ENCODE data around the gene DOK7. TPM values are rescaled to one million over a fixed set of nuclear protein-coding genes. Genes with fewer than 3 reads are reported as not detected.

DOK7 gene
- total RNA-seq, 2 donors from 2014 or later, result 6.3 to 7.0 TPM

DNA sequence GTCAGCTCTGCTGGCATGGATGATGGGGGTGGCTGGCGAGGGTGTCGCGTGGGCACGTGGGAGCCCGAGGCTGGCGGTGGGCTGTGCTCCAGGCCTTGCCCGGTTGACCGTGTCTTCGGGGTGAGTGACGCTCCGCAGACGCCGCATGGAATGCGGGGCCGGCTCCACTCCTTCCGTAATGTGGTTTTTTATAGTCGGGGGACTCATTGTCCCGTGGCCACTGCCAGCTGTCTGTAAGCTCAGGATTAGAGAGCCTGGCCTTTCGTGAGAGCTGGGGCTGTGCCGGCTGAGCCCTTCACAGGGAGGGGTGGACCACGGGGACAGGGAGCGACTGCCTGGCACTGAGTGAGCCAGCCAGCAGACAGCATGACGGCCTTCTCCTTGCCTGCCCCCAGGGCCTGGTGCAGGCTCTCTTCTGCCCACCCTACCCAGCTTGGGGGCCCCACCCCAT is 20.4 kb downstream of the DOK7 start:
- Histone ChIP-seq H3K36me3 (replicated peaks in 1 of 2; ENCODE audit: insufficient read depth in 1 of 2, low read depth in 2 of 2) (no peaks in the 10 kb centered on the region), H3K27ac (peak overlapping the region in 1 of 4 donors; percentile 16), H3K9me3 (no peaks in the 10 kb centered on the region), H3K27me3 (no peaks in the 10 kb centered on the region), H3K4me1 (peaks cover 22% of the 10 kb centered on the region), H3K4me3 (no peak overlapping the region)
- TF ChIP-seq POLR2A (IDR thresholded peaks at IDR 0.05), result no peak
- TF ChIP-seq, protein P1, sequence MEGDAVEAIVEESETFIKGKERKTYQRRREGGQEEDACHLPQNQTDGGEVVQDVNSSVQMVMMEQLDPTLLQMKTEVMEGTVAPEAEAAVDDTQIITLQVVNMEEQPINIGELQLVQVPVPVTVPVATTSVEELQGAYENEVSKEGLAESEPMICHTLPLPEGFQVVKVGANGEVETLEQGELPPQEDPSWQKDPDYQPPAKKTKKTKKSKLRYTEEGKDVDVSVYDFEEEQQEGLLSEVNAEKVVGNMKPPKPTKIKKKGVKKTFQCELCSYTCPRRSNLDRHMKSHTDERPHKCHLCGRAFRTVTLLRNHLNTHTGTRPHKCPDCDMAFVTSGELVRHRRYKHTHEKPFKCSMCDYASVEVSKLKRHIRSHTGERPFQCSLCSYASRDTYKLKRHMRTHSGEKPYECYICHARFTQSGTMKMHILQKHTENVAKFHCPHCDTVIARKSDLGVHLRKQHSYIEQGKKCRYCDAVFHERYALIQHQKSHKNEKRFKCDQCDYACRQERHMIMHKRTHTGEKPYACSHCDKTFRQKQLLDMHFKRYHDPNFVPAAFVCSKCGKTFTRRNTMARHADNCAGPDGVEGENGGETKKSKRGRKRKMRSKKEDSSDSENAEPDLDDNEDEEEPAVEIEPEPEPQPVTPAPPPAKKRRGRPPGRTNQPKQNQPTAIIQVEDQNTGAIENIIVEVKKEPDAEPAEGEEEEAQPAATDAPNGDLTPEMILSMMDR (IDR thresholded peaks at IDR 0.05), result no peak
- WGBS, 2 donors, result 64 to 94% methylated on average over 19 to 23 of the region's 23 CpGs
- no peak for ATAC-seq
- intact Hi-C loops (cut with DNase I), result loop anchor here (2.0 kb wide), 1 partner anchor 139 kb away; no protein-coding TSS in a partner anchor
- DNase-seq, result no peak

- TF ChIP-seq, protein P1 (IDR thresholded peaks at IDR 0.05), result no peak
- TF ChIP-seq POLR2A (IDR thresholded peaks at IDR 0.05), result peak in 1 of 3 donors; percentile 14
- DNase-seq (peak in 3 of 4 donors; percentile 25 to 50 (median 39)), ATAC-seq (peak; percentile 39)
- intact Hi-C loops (cut with DNase I), result no loop called here
- 66 to 77% methylated on average over 15 to 43 of the region's 45 CpGs for WGBS, 2 donors
- Histone ChIP-seq H3K4me1 (peaks cover 22% of the 10 kb centered on the region), H3K4me3 (no peak overlapping the region), H3K27ac (peak overlapping the region in 1 of 4 donors; percentile 16), H3K27me3 (no peaks in the 10 kb centered on the region), H3K36me3 (replicated peaks in 1 of 2; ENCODE audit: insufficient read depth in 1 of 2, low read depth in 2 of 2) (no peaks in the 10 kb centered on the region), H3K9me3 (no peaks in the 10 kb centered on the region)
Measured at GRCh38 chr4:3484057-3484973, 21.2 kb downstream of the DOK7 start.

DNA sequence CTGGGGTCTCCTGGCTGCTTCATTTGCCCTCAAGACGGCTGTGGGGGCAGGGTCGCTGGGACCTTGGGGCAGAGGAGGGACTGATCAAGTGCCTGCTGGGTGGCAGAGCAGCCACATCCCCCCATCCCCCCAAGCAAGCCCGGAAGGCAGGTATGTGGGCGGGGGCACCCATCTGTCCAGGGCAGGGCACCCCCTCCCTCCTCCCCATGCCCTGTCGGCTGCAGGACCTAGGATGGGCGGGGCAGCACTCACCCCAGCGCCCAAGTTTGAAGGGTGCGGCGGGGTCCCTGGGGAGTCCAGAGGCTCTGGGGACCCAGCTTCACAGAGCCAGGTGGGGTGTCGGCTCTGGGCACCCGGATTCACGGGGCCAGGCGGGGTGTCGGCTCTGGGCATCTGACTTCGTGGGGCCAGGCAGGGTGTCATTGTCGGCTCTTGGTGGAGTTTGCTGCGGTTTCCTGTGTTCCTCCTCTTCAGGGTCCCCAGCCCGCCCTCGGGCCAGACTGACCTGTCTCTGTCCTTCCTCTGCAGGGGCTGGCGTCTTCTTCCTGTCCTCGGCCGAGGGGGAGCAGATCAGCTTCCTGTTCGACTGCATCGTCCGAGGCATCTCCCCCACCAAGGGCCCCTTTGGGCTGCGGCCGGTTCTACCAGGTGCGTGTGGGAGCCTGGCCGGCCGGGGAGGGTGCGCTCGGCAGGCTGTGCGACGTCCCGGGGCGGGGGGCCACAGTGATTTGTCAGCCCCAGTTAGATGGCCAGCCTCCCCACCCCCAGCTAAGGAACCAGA is 22.1 kb downstream of the DOK7 start:
- Histone ChIP-seq H3K27me3 (no peaks in the 10 kb centered on the region), H3K36me3 (replicated peaks in 1 of 2; ENCODE audit: insufficient read depth in 1 of 2, low read depth in 2 of 2) (no peaks in the 10 kb centered on the region), H3K9me3 (no peaks in the 10 kb centered on the region), H3K4me3 (no peak overlapping the region), H3K27ac (no peak overlapping the region), H3K4me1 (peaks cover 20% of the 10 kb centered on the region)
- TF ChIP-seq POLR2A (IDR thresholded peaks at IDR 0.05), result no peak
- TF ChIP-seq, protein P1 (IDR thresholded peaks at IDR 0.05), result no peak
- no peak for ATAC-seq
- intact Hi-C loops (cut with DNase I), result no loop called here
- WGBS, 2 donors, result 53 to 66% methylated on average over 15 to 36 of the region's 36 CpGs
- no peak for DNase-seq

- Histone ChIP-seq H3K27ac (no peak overlapping the region), H3K4me1 (peaks cover 14% of the 10 kb centered on the region), H3K27me3 (no peaks in the 10 kb centered on the region), H3K36me3 (replicated peaks in 1 of 2; ENCODE audit: insufficient read depth in 1 of 2, low read depth in 2 of 2) (no peaks in the 10 kb centered on the region), H3K9me3 (no peaks in the 10 kb centered on the region), H3K4me3 (no peak overlapping the region)
- TF ChIP-seq POLR2A (IDR thresholded peaks at IDR 0.05), result no peak
- TF ChIP-seq, protein P1 (IDR thresholded peaks at IDR 0.05), result no peak
- WGBS, 2 donors, result 82 to 89% methylated on average over 10 to 24 of the region's 25 CpGs
- no peak for DNase-seq
- intact Hi-C loops (cut with DNase I), result no loop called here
- ATAC-seq, result no peak
Measured at GRCh38 chr4:3485886-3486540, 22.9 kb downstream of the DOK7 start.

Measured in body of pancreas (tissue), 4 donors.